ENCODE data around the gene NMRK2.
A peak's percentile ranks its signal among the peaks of the same experiment; 100 is the strongest.

Gene NMRK2

DNA sequence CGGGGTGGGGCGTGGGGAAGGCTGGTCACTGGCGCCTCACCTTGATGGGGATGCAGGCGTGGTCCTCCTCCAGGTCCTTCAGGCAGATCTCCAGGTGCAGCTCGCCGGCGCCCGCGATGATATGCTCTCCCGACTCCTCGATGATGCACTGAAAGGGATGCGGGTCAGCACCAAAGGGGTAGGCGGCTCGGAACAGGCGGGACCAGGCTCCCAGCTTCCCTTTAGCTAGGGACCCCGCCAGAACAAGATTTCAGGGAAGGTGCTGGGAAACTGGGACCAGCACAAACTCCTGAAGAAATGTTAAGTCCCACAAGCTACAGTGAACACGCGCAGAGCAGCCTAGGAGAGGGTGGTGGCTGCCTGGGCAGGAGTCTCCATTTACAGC is 46.4 kb downstream of the NMRK2 start:
- DNase-seq (ENCODE audit: low read depth, low spot score) = no peak
- H3K4me3 ChIP-seq (ENCODE audit: low read length) = no peak overlapping the region

DNA sequence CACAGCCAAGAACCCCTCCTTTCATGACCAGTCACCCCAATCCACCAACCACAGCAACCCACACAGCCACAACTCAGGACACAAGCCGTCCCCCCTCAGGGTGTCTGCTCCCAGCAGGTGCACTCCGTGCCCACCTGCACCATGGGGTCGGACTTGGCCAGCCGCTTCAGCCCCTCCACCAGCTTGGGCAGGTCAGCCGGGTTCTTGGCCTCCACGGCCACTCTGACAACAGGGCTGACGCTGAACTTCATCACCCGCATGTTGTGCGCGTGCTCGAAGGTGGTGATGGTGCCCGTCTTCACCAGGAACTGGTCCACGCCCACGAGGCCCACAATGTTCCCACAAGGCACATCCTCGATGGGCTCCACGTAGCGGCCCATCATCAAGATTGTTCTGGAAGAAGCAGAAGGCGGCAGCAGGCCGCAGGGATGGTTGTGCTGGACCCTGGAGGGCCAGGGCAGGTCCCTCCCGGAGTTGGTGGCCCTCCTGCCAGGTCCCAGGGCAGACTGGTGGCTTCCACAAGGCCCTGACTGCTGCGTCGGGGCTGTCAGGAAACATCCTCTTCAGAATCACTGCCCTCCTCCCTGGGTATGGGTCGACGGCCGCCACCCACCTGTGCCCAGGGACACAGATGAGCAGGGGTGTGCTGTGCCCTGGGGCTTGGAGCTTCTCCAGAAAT is 46.9 kb downstream of the NMRK2 start:
- no peak overlapping the region for H3K4me3 ChIP-seq (ENCODE audit: low read length)
- no peak for DNase-seq (ENCODE audit: low read depth, low spot score)

DNA sequence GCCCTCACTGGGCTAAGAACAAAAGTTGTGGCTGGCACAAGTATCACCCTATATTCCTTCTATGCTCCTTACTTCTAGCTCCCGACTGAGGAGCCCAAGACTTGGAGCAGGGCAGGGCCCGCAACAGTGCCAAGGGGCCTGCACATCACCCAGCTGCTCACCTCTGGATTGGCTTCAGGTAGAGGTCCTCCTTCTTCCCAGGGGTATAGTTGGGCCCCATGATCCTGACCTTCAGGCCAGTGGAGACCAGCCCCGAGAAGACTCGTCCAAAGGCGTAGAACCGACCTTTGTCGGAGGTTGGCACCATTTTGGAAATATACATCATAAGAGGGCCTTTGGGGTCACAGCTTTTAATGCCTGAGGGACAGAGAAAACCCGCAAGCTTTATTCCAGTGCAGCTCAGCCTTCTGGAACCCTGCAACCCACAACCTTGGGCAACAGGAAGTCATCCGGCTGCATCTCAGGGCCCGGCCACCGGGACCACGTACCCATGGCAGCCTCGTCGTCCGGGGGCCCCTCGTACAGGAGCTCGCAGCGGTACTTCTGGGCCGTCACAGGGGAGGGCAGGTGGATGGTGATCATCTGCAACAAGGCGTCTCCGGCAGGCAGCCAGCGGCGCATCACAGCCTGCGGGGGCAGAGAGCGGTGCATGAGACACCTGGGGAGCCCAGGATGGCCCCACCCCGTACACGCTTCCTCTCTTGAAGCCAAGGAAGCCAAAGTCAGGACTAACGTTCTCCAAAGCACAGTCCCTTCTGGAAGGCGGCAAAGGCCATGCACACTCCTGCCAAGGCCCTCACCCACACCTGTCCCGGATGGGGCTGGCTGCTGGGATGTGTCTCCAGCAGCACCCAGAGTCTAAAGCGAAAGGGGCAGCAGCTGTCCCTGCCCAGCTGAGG is 47.7 kb downstream of the NMRK2 start:
- no peak for DNase-seq (ENCODE audit: low read depth, low spot score)
- H3K4me3 ChIP-seq (ENCODE audit: low read length) = no peak overlapping the region

DNA sequence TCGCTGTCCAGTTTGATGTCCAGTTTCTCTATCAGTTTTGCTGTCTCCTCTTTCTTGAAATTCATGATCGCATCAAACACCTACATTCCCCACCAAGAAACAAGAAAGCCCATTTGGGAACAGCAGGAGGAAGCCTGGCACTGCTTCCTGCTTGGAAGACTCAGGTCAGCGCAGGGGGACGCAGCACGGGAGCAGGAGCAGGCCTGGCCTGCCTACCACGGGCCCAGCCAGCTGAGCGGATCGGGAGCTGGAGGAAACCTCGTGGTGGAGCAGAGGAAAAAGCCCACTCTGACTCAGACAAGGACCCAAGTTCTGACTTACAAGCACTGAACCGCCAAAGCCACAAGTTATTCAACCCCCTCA is 48.5 kb downstream of the NMRK2 start:
- no peak overlapping the region for H3K4me3 ChIP-seq (ENCODE audit: low read length)
- no peak for DNase-seq (ENCODE audit: low read depth, low spot score)

DNA sequence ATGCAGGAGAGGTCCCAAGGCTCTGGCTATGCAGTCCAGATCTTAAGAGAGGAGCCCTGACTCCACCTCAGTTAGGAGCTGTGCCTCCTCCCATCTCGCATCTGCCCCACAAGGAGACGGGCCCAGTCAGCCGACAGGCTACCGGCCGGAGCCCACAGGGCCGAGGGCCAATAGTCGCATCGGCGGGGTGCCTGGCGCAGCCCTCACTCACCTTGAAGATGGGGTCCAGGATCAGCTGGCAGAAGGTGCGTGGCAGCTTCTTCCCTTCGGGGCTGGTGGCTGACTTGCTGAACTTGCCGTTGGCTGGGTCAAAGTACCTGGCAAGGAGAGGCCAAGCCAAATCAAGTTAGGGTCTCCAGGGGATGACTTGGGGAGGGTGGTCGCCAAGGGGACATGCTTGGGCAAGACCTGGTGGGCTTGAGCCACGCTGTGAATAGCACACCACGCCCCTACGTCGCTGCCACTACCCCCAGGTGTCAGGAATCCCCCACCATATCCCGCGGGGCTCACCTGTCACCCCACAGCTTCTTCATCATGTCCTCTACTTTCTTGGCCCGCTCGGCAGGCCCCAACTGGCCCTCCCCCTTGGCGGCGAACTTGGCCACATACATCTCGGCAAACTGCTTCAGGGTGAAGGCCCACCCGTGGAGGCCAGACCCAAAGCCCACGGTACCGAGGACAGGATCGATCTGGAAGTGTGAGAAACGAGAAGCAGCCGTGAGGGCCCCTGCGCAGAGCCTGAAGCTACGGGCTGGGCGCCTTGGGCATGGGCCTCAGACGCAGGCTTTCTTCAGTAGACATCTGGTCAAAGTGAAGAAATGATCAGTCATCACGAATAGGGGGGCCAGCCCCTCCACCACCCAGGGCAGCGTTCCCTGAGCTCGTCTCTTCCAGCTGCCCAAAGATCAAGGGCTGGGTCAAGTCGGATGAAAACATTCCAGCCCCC is 49.1 kb downstream of the NMRK2 start:
- no peak for DNase-seq (ENCODE audit: low read depth, low spot score)
- no peak overlapping the region for H3K4me3 ChIP-seq (ENCODE audit: low read length)

DNA sequence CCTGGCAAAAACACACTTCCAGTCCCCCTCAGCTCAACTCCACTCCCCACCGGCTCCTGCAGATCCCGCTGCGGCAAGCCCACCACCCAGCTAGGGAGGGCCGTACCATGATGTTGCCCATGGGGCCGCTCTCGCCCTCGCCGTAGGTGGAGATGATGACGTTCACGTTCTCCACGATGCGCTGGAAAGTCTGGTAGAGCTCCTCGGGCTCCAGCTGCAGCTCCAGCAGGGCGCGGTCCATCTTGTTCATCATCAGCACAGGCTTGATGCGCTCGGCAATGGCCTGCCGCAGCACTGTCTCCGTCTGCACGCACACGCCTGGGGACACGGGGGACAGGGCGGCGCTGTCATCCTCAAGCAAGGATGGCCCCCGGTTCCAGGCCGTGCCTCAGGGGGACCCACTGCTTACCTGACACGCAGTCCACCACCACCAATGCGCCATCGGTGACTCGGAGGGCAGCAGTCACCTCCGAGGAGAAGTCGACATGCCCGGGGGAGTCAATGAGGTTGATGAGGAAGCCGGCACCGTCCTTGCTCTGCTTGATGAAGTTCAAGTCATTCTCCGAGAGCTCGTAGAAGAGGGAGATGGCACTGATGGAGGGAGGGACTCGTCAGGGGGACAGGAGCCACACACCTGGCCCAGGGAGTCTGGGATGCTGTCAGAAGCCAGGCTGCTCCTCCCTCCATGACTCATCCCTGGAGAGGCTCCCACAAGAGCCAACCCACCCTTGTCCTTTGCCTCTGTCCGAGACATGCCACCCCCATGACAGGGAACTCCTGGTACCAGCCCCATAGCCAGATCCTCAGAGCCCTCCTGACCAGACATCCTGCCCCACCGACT is 50.1 kb downstream of the NMRK2 start:
- no peak overlapping the region for H3K4me3 ChIP-seq (ENCODE audit: low read length)
- no peak for DNase-seq (ENCODE audit: low read depth, low spot score)

DNA sequence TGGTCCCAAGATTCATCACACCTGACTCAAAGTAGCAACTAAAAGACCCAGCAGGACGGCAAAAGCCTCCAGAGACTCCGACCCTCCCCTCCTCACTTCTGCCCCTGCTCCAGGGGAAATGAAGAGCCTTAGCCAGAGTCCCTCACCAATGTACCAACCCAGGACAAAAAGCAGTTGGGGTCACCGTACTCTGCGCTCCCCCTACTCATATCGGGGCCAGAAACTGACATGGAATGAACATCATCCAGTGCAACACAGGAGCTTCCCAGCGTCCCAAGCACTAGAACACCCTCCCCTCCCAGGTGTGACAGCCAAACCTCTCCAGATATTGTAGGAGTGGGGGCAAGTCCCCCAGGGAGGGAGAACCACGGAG is 50.7 kb downstream of the NMRK2 start:
- H3K4me3 ChIP-seq (ENCODE audit: low read length) = peak overlapping the region; percentile 100
- no peak for DNase-seq (ENCODE audit: low read depth, low spot score)

DNA sequence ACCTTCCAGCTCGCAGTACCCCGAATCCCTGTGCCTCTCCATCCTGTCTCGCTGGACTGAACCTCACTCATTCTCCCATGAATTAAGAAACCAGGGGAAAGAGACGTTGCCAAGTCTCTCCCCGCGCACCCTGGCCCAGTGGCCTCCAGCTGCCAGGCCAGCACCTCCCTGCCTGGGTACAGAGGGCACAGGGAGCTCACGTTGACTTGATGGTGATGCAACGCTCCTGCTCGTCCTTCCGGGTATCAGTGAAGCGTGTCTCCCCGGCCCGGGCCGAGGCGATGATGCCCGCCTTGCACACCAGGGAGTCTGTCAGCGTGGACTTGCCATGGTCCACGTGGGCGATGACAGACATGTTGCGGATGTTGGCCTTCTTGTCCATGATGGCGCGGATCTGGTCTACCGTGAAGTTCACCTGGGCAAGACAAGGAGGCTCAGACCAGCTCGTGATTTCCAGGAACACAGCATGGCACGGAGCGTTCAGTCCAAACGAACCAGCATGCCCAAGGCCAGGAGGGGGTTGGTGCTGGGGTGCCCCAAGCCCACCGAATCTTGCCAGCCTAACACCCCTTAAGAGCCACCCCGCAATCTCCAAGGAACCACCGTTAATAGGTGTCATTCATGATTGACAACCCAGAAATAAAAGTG is 51.2 kb downstream of the NMRK2 start:
- DNase-seq (ENCODE audit: low read depth, low spot score) = no peak

DNA sequence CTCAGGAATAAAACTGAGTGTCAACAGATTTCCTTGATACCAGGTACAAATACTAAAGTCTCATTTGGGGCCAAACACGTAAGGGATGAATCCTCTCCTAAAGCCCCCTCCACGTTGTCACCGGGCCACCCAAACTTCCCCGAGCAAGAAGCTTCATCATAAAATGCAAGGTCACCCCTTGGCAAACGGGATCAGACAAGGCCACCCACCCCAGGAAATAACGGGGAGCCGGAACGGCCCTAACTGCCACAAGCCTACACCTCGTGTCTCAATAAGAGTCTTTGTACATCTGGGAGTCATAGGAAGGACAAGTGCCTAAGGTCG is 51.7 kb downstream of the NMRK2 start:
- no peak for DNase-seq (ENCODE audit: low read depth, low spot score)
- H3K4me3 ChIP-seq (ENCODE audit: low read length) = peak overlapping the region; percentile 100

More for the DNA sequence above, 51.2 kb downstream of the NMRK2 start:
- H3K4me3 ChIP-seq (ENCODE audit: low read length) = peak overlapping the region; percentile 100

DNA sequence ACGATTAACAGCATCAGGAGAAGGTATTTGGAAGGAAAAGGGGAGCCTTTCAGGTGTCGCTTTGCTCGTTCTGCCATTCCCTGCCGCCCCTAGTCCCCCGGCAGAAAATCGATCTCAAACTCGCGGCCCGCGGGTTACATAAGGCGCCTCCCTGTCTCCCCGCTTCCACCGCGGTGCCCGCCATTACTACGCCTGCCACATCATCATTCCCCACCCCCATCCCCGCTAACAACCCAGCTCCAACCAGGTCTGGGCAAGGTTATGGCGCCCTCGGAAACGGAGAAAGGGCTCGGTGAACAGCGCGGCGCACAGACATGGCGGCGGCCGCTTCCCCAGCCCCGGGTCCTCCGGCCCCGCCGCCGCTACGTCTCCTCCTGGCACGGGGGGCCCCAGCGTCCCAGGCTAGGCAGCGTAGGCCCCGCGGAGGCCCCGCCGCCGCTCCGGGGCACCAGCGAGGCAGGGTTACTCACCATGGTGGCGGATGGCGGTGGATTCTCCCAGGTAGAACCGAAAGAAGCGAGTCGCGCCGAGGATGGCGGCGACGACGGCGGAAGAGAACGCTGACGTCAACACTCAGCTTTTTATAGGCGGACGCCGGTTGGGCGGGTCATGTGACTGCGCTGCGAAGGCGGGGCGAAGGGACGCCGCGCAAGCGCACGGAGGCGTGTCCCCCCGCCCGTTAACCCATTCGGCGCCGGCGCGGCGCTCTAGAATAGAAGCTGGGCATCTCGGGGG is 52.2 kb downstream of the NMRK2 start, which contains the start of gene EEF2:
Gene EEF2, minus strand, starts transcription at position 556 of the 735 bp plus-strand sequence. Its CDS starts 83 bp downstream, at position 473.
- H3K4me3 ChIP-seq (ENCODE audit: low read length) = peak within 1 kb of the TSS; percentile 100
- peak; percentile 87 for DNase-seq (ENCODE audit: low read depth, low spot score)

DNA sequence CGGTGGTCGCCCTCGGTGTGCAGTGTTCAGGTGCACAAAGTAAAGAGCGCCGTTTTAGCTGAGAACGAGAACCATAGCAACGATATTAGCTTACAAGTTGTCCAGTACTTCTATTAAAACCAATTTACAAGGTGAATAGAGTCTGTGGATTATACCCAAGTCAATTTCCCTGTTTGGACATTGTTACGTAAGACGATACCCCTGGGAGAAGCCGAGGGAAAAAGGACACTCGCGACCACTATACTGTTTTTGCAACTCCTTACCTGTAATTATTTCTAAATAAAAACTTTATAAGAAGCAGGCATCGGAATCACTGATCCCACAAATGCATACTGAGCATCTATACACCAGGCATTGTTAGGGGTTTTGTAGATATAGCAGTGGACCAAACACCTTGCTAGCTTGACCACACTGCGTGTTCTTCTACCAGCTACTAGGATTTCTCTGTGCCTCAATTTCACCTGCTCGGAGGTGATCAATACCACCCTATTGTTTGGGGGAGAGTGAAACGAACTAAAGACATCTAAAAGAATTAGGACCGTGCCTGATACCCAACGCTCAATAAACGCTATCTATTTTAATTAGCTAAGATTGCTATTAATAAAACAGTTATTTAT is 52.9 kb downstream of the NMRK2 start:
- peak overlapping the region; percentile 100 for H3K4me3 ChIP-seq (ENCODE audit: low read length)
- no peak for DNase-seq (ENCODE audit: low read depth, low spot score)

DNA sequence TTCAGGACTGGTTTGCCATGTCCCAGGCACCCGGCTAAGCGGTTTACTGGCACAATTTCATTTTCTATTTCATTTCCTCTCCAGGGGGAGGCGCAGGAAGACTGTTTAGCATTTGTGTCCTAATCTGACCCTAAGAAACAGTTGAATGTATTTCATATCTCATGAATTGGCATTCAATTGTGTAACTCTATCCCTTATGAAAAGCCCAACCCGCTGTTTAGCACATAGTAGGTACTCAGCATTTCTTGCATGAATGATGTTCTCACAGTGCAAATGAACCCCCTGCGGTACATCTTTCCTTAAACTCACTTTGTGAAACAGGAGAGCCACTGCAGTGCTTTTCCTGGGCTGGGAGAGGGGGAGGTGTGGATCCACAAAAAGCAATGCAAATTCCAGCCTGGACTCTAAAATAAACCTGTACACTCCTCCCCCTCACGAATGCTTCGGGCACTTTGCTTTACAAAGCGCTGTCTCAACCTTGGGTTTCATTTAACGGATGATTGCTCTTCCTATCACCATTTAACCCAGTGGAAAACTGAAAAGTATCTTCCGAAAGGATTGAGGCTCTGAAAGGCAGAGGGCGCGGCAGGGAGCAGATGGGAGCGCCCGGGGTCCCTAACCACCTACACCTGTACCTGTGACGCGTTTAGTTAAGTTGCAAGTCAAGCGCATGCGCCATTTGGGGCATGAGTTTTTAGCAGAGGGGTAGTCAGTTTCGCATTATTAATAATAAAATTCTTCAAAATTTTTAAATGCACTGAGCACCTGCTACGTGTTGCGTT is 53.6 kb downstream of the NMRK2 start:
- H3K4me3 ChIP-seq (ENCODE audit: low read length) = peak overlapping the region; percentile 100
- peak; percentile 72 for DNase-seq (ENCODE audit: low read depth, low spot score)

DNA sequence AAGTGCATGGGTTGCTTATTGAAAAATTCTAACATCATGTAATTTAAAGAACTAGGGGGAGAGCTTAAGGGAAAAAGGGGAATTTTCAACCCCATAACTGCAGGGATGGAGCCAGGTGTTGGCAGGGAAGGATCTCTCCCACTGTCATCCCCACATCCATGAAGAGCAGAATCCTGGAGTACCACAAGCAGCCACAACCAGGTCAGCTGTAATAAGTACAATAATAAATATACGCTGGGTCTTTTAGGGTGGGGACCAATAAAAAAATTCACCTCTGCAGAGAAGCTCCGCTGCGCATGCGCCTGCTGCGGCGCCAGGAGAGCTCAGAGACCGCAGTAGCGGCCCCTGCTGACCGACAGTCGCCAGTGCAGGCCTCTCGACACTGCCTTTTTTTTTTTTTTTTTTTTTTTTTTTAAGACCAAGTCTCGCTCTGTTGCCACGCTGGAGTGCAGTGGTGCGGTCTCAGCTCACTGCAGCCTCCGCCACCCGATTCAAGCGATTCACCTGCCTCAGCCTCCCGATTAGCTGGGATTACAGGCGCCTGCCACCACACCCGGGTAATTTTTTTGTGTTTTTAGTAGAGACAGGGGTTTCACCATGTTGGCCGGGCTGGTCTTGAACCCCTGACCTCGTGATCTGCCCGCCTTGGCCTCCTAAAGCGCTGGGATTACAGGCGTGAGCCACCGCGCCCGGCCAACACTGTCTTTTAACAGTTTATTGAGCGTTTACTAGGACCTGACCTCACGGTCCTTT is 54.9 kb downstream of the NMRK2 start:
- peak; percentile 84 for DNase-seq (ENCODE audit: low read depth, low spot score)
- peak overlapping the region; percentile 100 for H3K4me3 ChIP-seq (ENCODE audit: low read length)

DNA sequence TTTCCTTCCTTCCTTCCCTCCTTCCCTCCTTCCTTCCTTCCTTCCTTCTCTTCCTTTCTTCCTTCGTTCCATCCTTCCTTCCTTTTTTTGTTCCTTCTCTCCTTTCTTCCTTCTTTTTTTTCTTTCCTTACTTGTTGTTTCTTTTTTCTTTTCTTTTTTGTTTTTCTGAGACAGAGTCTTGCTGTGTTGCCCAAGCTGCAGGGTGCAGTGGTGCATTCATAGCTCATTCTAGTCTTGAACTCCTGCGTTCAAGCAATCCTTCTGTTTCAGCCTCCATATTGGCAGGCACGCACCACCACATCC is 57.9 kb downstream of the NMRK2 start:
- DNase-seq (ENCODE audit: low read depth, low spot score) = no peak

More for the DNA sequence above, 57.9 kb downstream of the NMRK2 start:
- no peak overlapping the region for H3K4me3 ChIP-seq (ENCODE audit: low read length)
